CD4-positive, alpha-beta T cell treated with Interleukin-15 for 1 hour (primary cell): Measurements from ENCODE around the gene NRTN.
A peak's percentile ranks its signal among the peaks of the same experiment; 100 is the strongest.
"Not testable (repeated sequence)": the region's sequence is repeated elsewhere in the genome, so short reads cannot be mapped to it uniquely, and the experiment has no call there.

Source experiments
- DNase-seq: peaks from one replicate; pipeline ENCODE4 v3.0.0-alpha.2; 2020

Gene NRTN, protein sequence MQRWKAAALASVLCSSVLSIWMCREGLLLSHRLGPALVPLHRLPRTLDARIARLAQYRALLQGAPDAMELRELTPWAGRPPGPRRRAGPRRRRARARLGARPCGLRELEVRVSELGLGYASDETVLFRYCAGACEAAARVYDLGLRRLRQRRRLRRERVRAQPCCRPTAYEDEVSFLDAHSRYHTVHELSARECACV

DNA sequence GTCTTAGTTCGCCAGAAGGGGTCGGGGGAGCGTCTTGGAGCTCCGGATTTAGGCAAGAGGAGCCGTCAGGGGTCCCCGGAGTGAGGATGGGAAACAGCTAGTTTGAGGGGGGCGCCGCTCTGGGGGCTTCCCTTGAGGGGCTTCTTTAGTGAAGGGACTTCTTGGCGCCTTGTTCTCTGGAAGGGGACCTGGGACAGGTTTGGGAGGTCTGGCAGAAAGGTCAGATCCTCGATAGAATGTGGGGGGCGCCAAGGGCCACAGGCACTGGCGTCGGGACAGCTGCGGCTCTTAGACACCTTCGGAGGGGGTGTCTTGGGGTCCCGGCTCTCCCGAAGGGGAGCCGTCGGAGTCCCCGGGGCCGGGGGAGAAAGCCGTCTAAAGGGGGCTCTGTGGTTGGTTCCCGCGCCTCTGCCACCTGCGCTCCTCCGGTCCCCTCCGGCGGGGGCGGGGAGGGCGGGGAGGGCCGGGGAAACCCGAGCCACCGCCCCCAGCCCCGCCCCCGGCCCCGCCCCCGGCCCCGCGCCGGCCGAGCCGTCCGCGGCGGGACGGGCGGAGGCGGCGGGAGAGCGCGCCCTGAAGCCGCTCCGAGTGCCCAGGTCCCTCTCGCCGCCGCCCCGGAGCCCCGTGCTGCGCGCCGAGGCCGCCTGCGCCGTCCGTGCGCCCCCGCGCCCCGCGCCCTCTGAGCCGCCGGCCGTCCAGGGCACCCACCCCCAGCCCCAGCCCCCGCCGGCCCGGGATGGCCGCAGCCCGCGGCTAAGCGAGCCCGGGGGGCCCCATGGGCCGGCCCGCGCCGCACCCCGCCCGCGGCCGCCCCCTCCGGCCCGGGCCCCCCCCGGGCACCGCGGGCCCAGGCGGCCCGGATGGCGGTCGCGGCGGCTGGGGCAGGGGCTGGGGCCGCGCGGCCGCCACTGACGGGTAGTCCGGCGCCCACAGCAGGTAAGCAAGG is at the start of gene NRTN:
TSS of gene NRTN (plus strand) at position 552 of the 946 bp plus-strand sequence. CDS start 19,099 bp downstream, outside the sequence.
- peak; percentile 61 for DNase-seq

DNA sequence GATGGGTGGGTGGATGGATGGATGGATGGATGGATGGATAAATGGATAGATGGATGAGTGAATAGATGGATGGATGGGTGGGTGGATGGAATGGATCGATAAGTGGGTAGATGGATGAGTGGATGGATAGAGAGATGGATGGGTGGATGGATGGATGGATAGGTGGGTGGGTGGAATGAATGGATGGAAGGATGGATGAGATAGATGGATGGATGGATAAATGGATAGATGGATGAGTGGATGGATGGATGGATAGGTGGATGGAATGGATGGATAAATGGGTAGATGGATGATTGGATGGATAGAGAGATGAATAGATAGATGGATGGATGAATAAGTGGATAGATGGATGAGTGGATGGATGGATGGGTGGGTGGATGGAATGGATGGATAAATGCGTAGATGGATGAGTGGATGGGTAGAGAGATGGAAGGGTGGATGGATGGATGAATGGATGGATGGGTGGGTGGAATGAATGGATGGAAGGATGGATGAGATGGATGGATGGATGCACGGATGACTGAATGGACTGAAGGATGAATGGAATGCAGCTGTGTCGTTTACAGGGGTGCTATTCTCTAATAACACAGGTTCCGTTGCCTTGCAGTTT is 42.2 kb upstream of the NRTN start:
- no peak for DNase-seq

DNA sequence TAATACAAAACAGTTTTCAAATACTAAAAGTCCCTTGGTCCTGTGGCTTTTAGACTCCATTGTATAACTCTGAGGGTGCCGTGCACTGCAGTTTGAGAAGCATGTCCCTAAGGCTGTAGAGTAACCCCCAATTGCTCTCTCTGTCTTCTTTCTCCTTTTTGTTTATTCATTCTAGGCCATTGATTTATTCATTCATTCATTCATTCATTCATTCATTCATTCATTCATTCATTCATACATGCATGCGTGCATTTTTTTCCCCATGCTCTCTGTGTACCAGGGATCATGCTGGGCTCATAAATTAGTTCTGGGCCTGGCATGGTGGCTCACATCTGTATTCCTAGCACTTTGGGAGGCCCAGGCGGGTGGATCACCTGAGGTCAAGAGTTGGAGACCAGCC is 39.6 kb upstream of the NRTN start:
- DNase-seq, result no peak

DNA sequence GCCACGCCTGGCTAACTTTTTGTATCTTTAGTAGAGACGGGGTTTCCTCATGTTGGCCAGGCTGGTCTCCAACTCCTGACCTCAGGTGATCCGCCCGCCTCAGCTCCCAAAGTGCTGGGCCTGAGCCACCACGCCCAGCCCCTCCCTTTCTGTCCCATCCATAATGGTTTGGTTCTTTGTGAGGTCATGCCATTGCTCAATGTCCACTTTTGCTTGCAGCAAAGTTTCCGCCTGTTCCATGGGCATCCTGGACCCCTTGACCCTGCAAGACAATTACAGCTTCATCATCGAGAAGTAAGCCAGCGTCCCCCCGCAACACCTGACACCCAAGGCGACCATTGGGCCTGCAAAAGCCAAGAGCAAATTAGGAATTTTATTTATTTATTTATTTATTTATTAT is 36.9 kb upstream of the NRTN start:
- no peak for DNase-seq

DNA sequence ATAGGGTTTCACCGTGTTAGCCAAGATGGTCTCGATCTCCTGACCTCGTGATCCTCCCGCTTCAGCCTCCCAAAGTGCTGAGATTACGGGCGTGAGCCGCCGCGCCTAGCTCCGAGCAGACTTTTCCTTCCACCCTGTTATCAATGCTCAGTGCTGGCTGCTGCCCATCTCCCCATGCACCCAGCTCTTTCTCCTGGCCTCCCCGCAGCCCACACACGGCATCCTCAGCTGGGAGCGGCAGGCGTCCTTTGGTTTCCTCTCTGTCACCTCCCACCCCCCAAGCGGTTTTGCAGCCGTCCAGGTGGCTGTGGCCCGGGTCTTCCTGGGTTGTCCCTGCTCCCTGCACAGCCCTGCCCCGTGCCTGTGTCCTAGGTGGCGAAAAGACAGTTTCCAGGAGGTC is 32.5 kb upstream of the NRTN start:
- no peak for DNase-seq

DNA sequence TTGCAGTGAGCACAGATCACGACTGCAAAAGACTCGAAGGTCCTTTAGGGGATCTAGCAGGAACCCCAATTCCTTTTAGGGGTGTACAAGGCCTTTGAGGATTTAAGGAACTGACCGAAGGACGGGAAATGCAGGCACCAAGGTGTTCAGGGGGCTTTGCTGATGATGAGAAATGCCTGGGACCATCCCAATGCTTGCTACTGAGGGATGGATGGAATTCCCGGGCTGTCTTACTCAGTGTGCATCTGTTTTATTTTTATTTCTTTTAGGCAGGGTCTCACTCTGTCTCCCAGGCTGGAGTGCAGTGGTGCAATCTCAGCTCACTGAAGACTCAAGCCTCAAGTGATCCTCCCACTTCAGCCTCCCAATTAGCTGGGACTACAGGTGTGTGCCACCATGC is 31.6 kb upstream of the NRTN start:
- no peak for DNase-seq

DNA sequence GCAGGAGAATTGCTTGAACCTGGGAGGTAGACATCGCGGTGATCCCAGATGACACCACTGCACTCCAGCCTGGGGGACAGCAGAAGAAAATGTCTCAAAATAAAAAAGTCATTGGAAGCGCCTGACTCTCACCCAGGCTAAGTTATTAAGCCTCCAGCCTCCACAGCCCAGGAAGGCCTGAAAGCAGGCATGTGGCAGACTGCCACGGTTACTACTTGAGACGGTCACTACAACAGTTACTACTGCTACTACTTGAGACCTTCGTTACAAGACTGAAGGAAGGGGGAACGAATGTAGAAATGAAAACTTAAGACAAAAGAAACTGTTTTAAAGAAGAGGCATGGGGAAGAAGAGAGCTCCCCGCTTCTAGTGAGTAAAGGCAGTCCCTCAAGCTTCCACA is 29.9 kb upstream of the NRTN start:
- no peak for DNase-seq

DNA sequence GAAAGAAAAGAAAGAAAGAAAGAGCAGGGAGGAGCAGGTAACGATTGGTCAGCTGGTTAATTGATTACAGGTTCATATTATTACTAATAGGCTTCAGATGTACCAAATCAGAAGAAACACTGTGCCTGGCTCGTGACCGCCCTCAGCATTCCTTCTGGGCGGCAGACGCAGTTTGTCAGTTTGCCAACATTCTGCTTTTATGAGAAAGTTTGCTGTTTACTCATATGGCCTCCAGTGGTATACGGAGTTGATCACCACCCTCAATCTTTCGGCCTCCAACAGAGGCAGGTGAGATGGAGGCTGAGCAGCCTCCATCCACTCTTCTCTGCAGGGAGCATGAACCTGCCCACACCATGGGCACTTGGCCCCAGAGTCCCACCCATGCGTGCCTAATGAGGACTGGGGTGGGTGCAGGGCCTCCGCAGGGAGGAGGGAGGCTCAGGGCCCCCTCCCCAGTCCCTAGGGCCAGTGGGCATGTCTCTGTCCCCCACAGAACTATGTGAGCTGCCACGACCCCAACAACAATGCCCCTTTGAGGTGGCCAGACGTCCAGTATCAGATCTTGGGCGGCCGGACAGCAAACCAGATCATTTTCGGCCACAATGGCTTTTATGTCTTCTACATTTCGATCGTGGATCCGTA is 29.1 kb upstream of the NRTN start:
- no peak for DNase-seq

DNA sequence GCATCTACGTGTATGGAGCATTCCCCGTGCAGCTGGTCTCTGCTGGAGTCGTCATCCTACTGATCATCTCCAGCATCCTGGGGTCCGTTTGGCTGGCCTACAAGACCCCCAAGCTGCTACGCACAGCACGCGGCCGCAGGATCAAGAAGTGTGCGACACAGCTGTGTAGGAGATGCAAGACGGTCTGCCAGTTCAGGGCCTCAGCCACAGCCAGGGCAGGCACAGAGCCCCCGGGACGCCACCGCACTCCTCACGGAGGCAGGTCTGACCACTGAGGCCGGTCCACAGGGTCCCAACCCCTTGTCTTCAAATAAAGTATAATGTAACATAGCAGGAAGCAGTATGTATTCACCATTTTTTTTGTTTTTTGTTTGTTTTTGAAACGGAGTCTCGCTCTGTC is 26.5 kb upstream of the NRTN start:
- DNase-seq, result no peak

DNA sequence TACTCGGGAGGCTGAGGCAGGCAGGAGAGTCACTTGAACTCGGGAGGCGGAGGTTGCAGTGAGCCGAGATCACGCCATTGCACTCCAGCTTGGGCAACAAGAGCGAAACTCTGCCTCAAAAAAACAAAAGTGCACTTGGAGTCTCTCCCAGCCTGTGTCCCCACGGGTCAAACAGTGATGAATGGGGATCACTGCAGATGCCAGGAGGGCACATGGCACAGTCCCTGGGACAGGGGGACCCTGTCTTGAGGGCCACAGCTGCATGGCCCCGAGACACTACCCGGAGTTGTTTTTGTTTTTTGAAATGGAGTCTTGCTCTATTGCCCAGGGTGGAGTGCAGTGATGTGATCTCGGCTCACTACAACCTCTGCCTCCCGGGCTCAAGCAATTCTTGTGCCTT is 24.0 kb upstream of the NRTN start:
- DNase-seq, result not testable (repeated sequence)

DNA sequence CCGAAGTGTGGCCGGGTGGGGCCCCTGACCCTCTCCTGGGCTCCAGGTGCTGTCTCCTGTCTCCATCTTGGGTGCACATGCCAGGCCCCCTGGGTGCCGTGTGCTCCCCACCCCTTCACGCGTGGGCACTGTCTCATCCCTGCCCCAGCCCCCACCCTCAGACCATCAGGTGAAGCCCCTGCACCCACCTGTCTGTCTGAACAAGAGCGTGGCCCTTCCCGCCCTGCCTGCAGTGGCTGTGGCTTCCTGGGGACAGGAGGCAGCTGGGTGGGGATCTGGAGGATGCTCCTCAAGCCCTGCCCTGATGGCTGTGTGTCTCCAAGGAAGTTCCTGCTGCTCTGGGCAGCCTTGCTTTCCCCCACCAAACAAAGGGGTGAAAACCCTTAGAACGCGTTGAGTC is 22.5 kb upstream of the NRTN start:
- no peak for DNase-seq

DNA sequence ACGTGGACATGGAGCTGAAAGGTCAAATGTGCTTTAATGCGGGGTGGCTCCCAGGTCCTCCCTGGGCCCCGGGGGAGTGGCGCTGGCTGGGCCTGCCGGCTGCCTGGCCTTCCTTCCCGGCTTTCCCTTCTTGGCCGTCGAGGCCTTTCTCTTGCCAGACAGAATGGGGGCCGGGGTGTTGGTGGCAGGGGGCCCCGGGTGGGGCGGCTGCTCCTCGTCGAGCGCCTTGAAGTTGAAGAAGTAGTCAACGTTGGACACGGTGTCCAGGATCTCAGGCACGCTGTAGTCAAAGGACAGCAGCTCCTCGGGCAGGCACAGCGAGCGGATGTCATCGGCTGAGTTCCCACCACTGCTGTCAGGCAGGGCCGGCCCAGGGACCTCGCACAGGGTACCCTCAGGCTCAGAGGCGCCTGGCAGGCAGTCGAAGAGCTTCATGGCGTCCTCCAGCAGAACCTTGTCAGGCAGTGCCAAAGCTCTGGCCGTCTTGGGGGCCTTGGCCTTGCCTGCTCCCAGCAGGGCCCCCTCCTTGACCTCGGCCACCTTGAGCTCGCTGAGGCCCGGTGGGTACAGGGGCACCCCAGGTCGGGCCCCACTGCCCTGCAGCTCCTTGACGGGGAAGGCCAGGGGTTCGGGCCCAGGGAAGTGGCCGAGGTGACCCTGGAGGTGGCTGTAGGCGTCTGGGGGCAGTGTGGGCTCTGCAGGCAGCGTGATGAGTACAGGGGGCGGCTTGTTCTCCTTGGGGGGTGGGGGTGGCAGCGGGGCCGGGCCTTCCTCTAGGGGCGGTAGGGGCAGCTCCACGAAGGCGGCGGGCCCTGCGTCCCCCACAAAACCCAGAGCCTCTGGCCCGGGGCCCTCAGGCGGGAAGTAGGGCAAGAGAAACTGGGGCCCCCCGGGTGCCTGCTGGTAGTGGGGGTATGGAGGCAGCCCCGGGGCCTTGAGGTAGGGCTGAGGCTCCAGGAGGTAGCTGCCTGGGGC is 21.6 kb upstream of the NRTN start:
- DNase-seq, result no peak

DNA sequence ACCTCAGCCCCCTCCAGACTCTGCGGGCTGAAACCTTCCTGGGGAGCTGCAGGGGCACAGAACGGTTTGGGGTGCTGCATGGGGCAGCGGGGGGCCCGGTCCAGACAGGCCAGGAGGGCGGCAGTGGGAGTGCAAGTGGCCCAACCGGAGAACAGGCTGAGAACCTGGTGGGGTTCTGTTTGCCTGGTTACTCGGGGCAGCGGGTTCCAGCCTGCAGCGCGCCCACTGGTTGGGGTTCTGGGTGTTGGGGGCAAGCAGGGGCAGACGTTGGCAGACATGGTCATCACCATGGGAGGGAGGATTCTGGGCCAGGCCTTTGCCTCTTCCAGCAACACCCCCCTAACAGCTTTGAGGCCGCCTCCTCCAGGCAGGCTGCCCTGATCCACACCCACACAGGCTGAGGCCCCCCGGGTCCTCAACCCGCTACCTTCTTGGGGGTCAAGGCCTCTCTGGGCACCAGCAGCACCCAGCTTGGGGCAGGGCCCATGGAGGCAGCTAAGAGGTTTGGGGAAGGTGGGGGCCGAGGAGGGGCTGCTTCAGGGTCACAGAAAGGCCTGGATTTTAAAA is 20.2 kb upstream of the NRTN start, which contains the start of gene PRR22:
TSS of gene PRR22 (minus strand) at position 166 of the 567 bp plus-strand sequence. CDS start at position 80, 86 bp downstream.
- DNase-seq, result no peak

DNA sequence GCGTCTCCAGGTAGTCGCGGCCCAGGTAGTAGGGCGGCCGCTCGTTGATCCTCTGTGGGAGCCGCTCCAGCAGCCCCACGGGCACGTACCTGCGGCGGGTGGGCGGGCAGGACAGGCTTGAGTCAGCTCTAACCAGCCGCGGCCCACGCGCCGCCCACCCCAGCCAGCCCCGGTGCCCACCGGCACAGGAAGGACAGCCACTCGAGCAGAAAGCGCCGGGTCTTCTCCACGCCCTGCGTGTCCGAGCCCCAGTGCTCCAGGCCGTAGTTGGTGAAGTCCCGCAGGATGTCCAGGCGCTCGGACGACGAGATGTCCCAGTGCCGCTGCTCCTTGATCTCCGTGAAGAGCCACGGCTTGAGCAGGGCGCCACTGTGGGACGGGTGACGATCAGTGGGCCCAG is 19.4 kb upstream of the NRTN start:
- no peak for DNase-seq

DNA sequence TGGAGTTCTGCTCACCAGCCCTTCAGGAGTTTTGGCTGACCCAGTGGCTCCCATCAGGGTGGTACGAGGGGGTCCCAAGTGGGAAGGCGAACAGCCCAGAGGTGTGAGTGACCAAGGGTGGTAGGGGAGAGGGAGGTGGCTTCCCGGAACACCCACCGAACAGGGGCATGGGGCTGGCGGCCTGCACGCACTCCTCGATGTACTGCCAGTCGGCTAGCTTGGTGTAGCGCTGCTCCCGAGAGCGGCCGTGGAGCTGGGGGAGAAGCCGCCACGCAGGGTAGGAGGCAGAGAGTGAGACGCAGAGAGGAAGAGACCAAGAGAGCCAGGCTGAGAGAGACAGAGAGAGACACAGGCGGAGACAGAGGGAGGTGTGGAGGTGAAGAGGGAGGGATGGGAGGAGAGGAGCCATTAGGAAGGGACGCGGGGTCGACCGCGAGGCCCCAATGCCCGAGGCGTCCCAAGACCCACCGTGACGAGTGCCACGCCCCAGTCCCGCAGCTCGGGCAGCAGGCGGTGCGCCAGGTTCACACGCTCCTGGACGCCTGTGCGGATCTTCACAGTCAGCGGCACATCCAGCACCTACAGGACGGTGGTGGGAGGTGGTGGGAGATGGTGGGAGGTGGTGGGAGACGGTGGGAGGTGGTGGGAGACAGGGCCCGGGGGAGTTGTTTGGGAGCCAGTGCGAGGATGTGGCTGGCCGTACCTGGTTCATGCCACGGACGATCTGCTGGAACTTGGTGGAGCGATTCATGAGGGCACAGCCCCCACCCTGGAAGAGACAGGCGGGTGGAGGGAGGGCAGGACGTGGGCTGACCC is 18.1 kb upstream of the NRTN start:
- no peak for DNase-seq

DNA sequence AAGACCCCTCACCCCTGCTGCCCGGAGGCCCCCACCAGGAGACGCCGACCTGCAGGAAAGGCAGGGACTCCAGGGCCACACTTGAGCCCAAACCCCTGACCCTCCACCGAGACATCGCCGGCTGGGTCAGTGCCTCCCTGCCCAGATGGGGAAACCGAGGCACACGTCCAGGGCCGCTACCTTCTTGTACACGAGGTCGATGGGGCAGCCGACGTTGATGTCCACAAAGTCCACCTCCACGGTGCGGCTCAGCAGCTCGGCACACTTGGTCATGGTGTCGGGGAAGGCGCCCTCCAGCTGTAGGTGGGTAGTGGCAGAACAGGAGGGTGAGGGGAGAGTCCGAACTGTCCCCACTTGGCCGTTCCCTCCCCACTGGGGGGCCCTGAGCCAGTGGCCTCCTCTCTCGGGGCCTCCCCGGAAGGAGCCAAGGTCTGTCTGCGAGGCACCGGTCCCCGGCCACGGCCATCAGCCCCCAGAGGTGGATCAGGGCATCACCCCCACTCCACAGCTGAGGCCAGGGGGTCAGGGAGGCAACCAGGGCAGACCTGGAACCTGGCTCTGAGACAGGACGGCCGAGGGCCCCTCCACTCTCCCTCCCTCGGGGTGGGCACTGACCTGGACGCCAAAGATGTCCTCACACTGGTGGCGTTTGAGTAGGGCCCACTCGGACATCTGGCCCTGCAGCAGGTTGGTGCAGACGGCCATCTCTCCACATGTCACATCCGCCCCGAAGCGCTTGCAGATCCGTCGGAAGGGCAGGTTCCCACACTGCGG is 17.3 kb upstream of the NRTN start:
- DNase-seq, result no peak

DNA sequence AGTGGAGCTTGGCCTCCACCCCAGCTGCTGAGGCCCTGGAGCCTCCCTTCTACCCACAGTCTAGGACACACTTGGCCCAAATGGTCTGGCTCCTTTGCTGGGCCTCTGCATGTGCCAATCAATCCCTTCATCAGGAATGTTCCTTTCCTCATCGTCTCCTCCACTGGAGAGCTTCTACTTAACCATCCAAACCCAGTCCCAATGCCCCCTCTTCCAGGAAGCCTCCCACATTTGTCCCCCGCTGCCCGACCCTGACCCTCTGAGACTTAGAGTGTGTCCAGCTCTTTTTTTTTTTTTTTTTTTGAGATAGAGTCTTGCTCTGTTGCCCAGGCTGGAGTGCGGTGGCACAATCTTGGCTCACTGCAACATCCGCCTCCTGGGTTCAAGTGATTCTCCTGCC is 16.4 kb upstream of the NRTN start:
- no peak for DNase-seq

DNA sequence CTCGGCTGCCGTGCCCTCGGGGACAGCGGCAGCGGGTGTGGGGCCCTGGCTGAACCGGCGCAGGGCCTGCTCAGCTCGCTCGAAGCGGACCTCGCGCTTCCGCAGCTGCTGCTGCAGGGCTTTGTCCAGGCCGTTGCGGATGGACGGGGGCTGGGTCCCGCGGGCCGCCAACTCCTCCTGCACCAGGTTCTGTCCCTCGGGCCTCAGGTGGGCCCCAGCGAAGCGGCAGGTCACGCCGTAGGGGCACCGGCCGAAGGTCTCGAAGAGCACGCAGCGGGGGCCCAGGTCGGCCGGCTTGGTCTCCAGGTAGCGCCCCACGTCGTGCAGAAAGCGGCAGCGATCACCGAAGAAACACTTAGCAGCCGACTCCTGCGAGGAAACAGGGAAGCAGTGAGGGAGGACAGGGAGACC is 15.5 kb upstream of the NRTN start:
- no peak for DNase-seq

DNA sequence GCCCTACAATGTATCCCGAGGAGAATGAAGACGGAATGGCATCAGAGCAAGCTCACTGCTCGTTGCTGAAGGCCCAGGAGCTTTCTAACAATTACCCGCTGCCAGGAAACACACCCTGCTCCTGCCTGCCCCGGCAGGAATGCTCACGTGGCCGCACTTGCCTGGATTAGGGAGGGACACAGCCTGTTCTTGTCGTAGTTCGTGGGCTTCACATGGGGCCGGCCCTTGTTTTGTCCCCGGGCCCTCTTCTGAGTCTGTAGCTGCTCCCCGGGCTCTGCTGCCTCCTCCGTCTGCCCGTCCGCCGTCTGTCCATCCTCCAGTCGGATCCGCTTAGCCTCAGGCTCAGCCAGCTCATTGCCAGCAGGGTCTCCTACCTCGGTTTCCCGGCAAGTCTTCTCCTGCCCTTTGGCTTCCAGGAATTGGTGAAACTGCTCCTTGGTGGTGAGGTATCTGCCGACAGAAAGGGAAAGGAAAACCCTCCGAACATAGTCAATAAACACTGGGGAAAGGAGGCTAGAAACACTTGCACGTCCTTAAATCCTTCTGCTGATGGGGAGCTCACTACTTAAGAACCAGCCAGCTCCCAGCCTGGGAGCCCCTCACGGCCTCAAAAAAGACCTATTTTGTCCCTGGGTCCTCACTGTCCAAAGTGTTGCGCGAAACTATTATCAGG is 14.8 kb upstream of the NRTN start:
- no peak for DNase-seq
